Ishikawa (cell line): Measurements from ENCODE around the gene MMP15.

Source experiments
- EGR1 ChIP-seq: IDR thresholded peaks from 2 replicates; pipeline ENCODE4 v1.6.1; 2012
- EP300 ChIP-seq: IDR thresholded peaks from 2 replicates; pipeline ENCODE4 v1.6.1; 2012; ENCODE audit warnings: borderline replicate concordance
- MAX ChIP-seq: IDR thresholded peaks from 2 replicates; pipeline ENCODE4 v1.6.1; 2012

- TF ChIP-seq EGR1 (no peak), EP300 (no peak), MAX (no peak)
Observed at GRCh38 chr16:58062821-58063220, 37.3 kb downstream of the MMP15 start.
